Measurements from ENCODE around the gene TMEM207. TPM values are rescaled to one million over a fixed set of nuclear protein-coding genes. Genes with fewer than 3 reads are reported as not detected.
"Not testable (repeated sequence)": the region's sequence is repeated elsewhere in the genome, so short reads cannot be mapped to it uniquely, and the experiment has no call there.

TMEM207 gene
- total and polyA plus RNA-seq, 2 donors = not detected

DNA sequence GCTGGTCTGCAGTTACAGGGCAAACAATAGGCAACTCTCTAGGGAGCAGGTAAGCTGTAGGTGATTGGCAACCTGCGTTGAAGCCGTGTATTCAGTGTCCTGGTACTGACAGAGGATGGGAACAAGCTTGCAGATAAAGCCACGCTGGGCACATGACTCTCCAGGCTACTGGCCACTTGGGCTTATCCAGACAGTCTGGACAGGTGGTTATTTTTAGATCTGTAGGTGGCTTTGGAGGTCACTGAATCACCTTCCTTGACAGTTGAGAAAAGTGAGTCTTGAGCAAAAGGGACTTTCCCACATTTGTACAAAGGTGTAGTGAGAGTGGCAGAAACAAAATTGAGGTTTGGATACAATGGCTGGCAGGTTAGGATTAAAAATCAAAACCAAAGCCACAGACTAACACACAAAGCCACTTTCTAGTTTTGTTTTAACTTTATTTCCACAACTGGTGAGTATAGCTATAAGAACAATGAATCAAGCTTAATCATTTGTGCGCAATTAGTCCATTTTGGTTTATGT is 41.9 kb upstream of the TMEM207 start:
- no peak for DNase-seq (ENCODE audit: low read depth in 6 of 9, low spot score in 9 of 9)
- WGBS = 93% methylated on average over 4 of the region's 4 CpGs

DNA sequence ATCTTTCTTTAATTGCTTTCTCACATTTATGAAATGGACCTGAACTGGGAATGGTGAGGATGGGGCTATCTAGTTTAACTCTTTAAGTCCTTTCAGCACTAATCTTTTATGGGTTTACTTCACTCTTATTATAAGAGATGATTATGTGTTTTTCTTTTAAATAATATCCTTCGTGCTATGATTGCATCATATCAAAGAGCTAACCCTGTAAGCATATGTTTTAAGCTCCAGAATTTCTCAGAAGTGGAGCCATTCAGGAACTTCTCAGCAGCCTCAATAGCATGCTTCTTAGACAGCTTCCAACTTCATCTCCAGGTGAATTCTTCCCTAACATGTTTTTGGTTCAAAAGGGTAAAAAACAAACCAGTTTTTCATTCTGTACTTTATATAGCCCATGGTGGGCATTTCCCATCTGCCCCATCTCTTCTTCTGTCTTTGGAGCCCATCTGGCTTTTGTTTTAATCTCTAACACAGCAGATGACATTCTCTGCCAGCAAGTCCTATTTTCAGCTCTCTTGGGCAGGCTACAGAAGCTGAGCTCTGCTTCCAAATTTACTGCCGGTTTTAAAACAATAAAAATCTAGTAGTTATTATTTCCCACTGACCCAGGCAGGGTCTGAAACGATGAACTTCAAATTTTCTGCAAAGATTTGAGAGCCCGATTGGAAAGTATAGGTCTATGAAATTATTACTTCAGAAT is 37.4 kb upstream of the TMEM207 start:
- 90% methylated on average over 4 of the region's 4 CpGs for WGBS
- no peak overlapping the region for H3K27ac ChIP-seq (ENCODE audit: low read depth in 1 of 2, low read length in 1 of 2)

More for the DNA sequence above, 41.9 kb upstream of the TMEM207 start:
- Histone ChIP-seq H3K4me1 (ENCODE audit: control insufficient read depth in 2 of 2, insufficient read depth in 2 of 2, low read length in 2 of 2) (no peaks in the 10 kb centered on the region), H3K4me3 (ENCODE audit: low read length in 2 of 2) (no peak overlapping the region), H3K9me3 (ENCODE audit: control insufficient read depth in 2 of 2, insufficient read depth in 1 of 2, low read length in 1 of 2) (no peaks in the 10 kb centered on the region), H3K27me3 (ENCODE audit: control insufficient read depth in 2 of 2, insufficient read depth in 1 of 2, low read length in 1 of 2) (no peaks in the 10 kb centered on the region), H3K27ac (ENCODE audit: low read depth in 1 of 2, low read length in 1 of 2) (no peak overlapping the region), H3K36me3 (ENCODE audit: control insufficient read depth in 2 of 2, insufficient read depth in 2 of 2, low read length in 1 of 2) (no peaks in the 10 kb centered on the region)

DNA sequence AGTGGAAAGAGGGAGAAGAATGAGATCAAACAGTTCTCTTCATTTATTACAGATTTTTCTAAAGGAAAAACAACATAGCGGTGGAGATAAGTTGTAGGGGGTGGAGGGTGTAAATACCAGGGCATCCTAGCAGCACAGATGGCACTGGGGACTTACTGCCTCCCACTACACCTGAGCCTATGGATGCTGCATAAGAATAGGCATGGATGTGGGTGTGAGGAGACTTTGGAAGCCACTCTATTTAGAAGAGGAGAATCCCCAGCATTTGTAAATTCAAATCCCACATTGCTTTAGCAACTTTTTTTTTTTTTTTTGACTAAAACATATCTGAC is 36.8 kb upstream of the TMEM207 start:
- DNase-seq (ENCODE audit: low read depth in 6 of 9, low spot score in 9 of 9) = no peak
- no peaks in the 10 kb centered on the region for H3K9me3 ChIP-seq (ENCODE audit: control insufficient read depth in 2 of 2, insufficient read depth in 1 of 2, low read length in 1 of 2)
- H3K27me3 ChIP-seq (ENCODE audit: control insufficient read depth in 2 of 2, insufficient read depth in 1 of 2, low read length in 1 of 2) = no peaks in the 10 kb centered on the region
- no peaks in the 10 kb centered on the region for H3K36me3 ChIP-seq (ENCODE audit: control insufficient read depth in 2 of 2, insufficient read depth in 2 of 2, low read length in 1 of 2)
- no peak overlapping the region for H3K27ac ChIP-seq (ENCODE audit: low read depth in 1 of 2, low read length in 1 of 2)
- WGBS = 8% methylated on average over 1 of the region's 1 CpG
- H3K4me1 ChIP-seq (ENCODE audit: control insufficient read depth in 2 of 2, insufficient read depth in 2 of 2, low read length in 2 of 2) = no peaks in the 10 kb centered on the region
- H3K4me3 ChIP-seq (ENCODE audit: low read length in 2 of 2) = no peak overlapping the region

More for the DNA sequence above, 37.4 kb upstream of the TMEM207 start:
- DNase-seq (ENCODE audit: low read depth in 6 of 9, low spot score in 9 of 9) = no peak
- H3K36me3 ChIP-seq (ENCODE audit: control insufficient read depth in 2 of 2, insufficient read depth in 2 of 2, low read length in 1 of 2) = no peaks in the 10 kb centered on the region
- no peaks in the 10 kb centered on the region for H3K27me3 ChIP-seq (ENCODE audit: control insufficient read depth in 2 of 2, insufficient read depth in 1 of 2, low read length in 1 of 2)
- no peaks in the 10 kb centered on the region for H3K4me1 ChIP-seq (ENCODE audit: control insufficient read depth in 2 of 2, insufficient read depth in 2 of 2, low read length in 2 of 2)
- H3K4me3 ChIP-seq (ENCODE audit: low read length in 2 of 2) = no peak overlapping the region
- no peaks in the 10 kb centered on the region for H3K9me3 ChIP-seq (ENCODE audit: control insufficient read depth in 2 of 2, insufficient read depth in 1 of 2, low read length in 1 of 2)

- H3K27me3 ChIP-seq (ENCODE audit: control insufficient read depth in 2 of 2, insufficient read depth in 1 of 2, low read length in 1 of 2) = no peaks in the 10 kb centered on the region
- no peak overlapping the region for H3K4me3 ChIP-seq (ENCODE audit: low read length in 2 of 2)
- H3K36me3 ChIP-seq (ENCODE audit: control insufficient read depth in 2 of 2, insufficient read depth in 2 of 2, low read length in 1 of 2) = no peaks in the 10 kb centered on the region
- no peaks in the 10 kb centered on the region for H3K9me3 ChIP-seq (ENCODE audit: control insufficient read depth in 2 of 2, insufficient read depth in 1 of 2, low read length in 1 of 2)
- no peaks in the 10 kb centered on the region for H3K4me1 ChIP-seq (ENCODE audit: control insufficient read depth in 2 of 2, insufficient read depth in 2 of 2, low read length in 2 of 2)
- no peak overlapping the region for H3K27ac ChIP-seq (ENCODE audit: low read depth in 1 of 2, low read length in 1 of 2)
- WGBS = 15% methylated on average over 6 of the region's 6 CpGs
- DNase-seq (ENCODE audit: low read depth in 6 of 9, low spot score in 9 of 9) = no peak
Observed at GRCh38 chr3:190485830-190486532, 36.3 kb upstream of the TMEM207 start.

GRCh38 chr3:190481779-190482178 is 32.1 kb upstream of the TMEM207 start:
- 96% methylated on average over 2 of the region's 2 CpGs for WGBS
- H3K27me3 ChIP-seq (ENCODE audit: control insufficient read depth in 2 of 2, insufficient read depth in 1 of 2, low read length in 1 of 2) = no peaks in the 10 kb centered on the region
- no peaks in the 10 kb centered on the region for H3K36me3 ChIP-seq (ENCODE audit: control insufficient read depth in 2 of 2, insufficient read depth in 2 of 2, low read length in 1 of 2)
- H3K4me1 ChIP-seq (ENCODE audit: control insufficient read depth in 2 of 2, insufficient read depth in 2 of 2, low read length in 2 of 2) = no peaks in the 10 kb centered on the region
- DNase-seq (ENCODE audit: low read depth in 6 of 9, low spot score in 9 of 9) = no peak
- no peak overlapping the region for H3K27ac ChIP-seq (ENCODE audit: low read depth in 1 of 2, low read length in 1 of 2)
- no peaks in the 10 kb centered on the region for H3K9me3 ChIP-seq (ENCODE audit: control insufficient read depth in 2 of 2, insufficient read depth in 1 of 2, low read length in 1 of 2)
- no peak overlapping the region for H3K4me3 ChIP-seq (ENCODE audit: low read length in 2 of 2)

GRCh38 chr3:190473261-190473660 is 23.6 kb upstream of the TMEM207 start:
- 98% methylated on average over 25 of the region's 25 CpGs for WGBS
- H3K36me3 ChIP-seq (ENCODE audit: control insufficient read depth in 2 of 2, insufficient read depth in 2 of 2, low read length in 1 of 2); H3K4me3 ChIP-seq (ENCODE audit: low read length in 2 of 2); DNase-seq (ENCODE audit: low read depth in 6 of 9, low spot score in 9 of 9); H3K27ac ChIP-seq (ENCODE audit: low read depth in 1 of 2, low read length in 1 of 2); H3K9me3 ChIP-seq (ENCODE audit: control insufficient read depth in 2 of 2, insufficient read depth in 1 of 2, low read length in 1 of 2); H3K27me3 ChIP-seq (ENCODE audit: control insufficient read depth in 2 of 2, insufficient read depth in 1 of 2, low read length in 1 of 2); H3K4me1 ChIP-seq (ENCODE audit: control insufficient read depth in 2 of 2, insufficient read depth in 2 of 2, low read length in 2 of 2): not testable (repeated sequence)

GRCh38 chr3:190467922-190468321 is 18.2 kb upstream of the TMEM207 start:
- no peak overlapping the region for H3K4me3 ChIP-seq (ENCODE audit: low read length in 2 of 2)
- DNase-seq (ENCODE audit: low read depth in 6 of 9, low spot score in 9 of 9) = no peak
- no peaks in the 10 kb centered on the region for H3K27me3 ChIP-seq (ENCODE audit: control insufficient read depth in 2 of 2, insufficient read depth in 1 of 2, low read length in 1 of 2)
- no peak overlapping the region for H3K27ac ChIP-seq (ENCODE audit: low read depth in 1 of 2, low read length in 1 of 2)
- H3K4me1 ChIP-seq (ENCODE audit: control insufficient read depth in 2 of 2, insufficient read depth in 2 of 2, low read length in 2 of 2) = no peaks in the 10 kb centered on the region
- H3K9me3 ChIP-seq (ENCODE audit: control insufficient read depth in 2 of 2, insufficient read depth in 1 of 2, low read length in 1 of 2) = peaks cover 0 to 3% of the 10 kb centered on the region in 2 donors
- H3K36me3 ChIP-seq (ENCODE audit: control insufficient read depth in 2 of 2, insufficient read depth in 2 of 2, low read length in 1 of 2) = no peaks in the 10 kb centered on the region

DNA sequence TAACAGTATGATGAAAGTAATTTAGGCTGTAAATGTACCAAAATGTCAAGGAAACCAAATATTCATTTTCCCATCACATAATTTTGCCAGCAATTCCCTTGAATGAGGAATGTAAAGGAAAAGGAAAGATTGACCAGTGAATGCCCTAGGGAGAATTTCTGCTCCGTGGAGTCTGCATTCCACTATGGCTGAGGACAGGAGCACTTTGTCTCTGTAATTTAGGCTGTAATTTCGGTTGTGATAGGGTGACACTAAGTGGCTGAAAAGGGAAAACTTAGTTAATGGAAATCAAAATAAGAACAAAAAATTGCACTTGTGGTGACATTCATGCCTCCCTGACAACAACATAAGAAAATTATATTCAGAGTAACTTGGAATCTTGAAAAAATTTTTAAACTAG is 8.3 kb upstream of the TMEM207 start:
- no peak overlapping the region for H3K4me3 ChIP-seq (ENCODE audit: low read length in 2 of 2)
- H3K27ac ChIP-seq (ENCODE audit: low read depth in 1 of 2, low read length in 1 of 2) = no peak overlapping the region
- H3K36me3 ChIP-seq (ENCODE audit: control insufficient read depth in 2 of 2, insufficient read depth in 2 of 2, low read length in 1 of 2) = no peaks in the 10 kb centered on the region
- DNase-seq (ENCODE audit: low read depth in 6 of 9, low spot score in 9 of 9) = no peak
- WGBS = 72% methylated on average over 2 of the region's 2 CpGs
- no peaks in the 10 kb centered on the region for H3K27me3 ChIP-seq (ENCODE audit: control insufficient read depth in 2 of 2, insufficient read depth in 1 of 2, low read length in 1 of 2)
- H3K9me3 ChIP-seq (ENCODE audit: control insufficient read depth in 2 of 2, insufficient read depth in 1 of 2, low read length in 1 of 2) = no peaks in the 10 kb centered on the region
- no peaks in the 10 kb centered on the region for H3K4me1 ChIP-seq (ENCODE audit: control insufficient read depth in 2 of 2, insufficient read depth in 2 of 2, low read length in 2 of 2)

GRCh38 chr3:190456770-190457169 is 7.1 kb upstream of the TMEM207 start:
- H3K9me3 ChIP-seq (ENCODE audit: control insufficient read depth in 2 of 2, insufficient read depth in 1 of 2, low read length in 1 of 2) = no peaks in the 10 kb centered on the region
- no peak for DNase-seq (ENCODE audit: low read depth in 6 of 9, low spot score in 9 of 9)
- H3K27me3 ChIP-seq (ENCODE audit: control insufficient read depth in 2 of 2, insufficient read depth in 1 of 2, low read length in 1 of 2) = no peaks in the 10 kb centered on the region
- H3K4me1 ChIP-seq (ENCODE audit: control insufficient read depth in 2 of 2, insufficient read depth in 2 of 2, low read length in 2 of 2) = no peaks in the 10 kb centered on the region
- H3K4me3 ChIP-seq (ENCODE audit: low read length in 2 of 2) = no peak overlapping the region
- no peaks in the 10 kb centered on the region for H3K36me3 ChIP-seq (ENCODE audit: control insufficient read depth in 2 of 2, insufficient read depth in 2 of 2, low read length in 1 of 2)
- no peak overlapping the region for H3K27ac ChIP-seq (ENCODE audit: low read depth in 1 of 2, low read length in 1 of 2)
- 97% methylated on average over 1 of the region's 1 CpG for WGBS

All from thymus (tissue), 11 donors.